GM12878 (cell line): ENCODE results near the gene EFNA4. TPM values are rescaled to one million over a fixed set of nuclear protein-coding genes. Genes with fewer than 3 reads are reported as not detected.

Experiments used
- ATAC-seq: fragments of 200-7000 bp; cut with Tn5 transposase; 3 replicates; pipeline ENCODE4 v1.9.1; 2020; ENCODE audit warnings: mild to moderate bottlenecking, moderate library complexity
- BruUV-seq: library from RNA; stranded (reverse); fragments of 400-500 nt; replicated peaks from 2 replicates; lab custom pipeline; 2021; lab: Mats Ljungman, UMichigan
- CTCF ChIA-PET: fragments of 300-600 bp; sonication (Branson Sonifier 250); formaldehyde crosslinking; extraction: SDS; loops from one replicate; lab custom pipeline; 2021; ENCODE audit warnings: inconsistent platforms; lab: Yijun Ruan, JAX
- POLR2A ChIA-PET: fragments of 350-600 bp; formaldehyde crosslinking; extraction: SDS; loops from one replicate; lab custom pipeline; 2021; ENCODE audit warnings: inconsistent platforms; lab: Charles Lee
- RAD21 ChIA-PET: fragments of 300-600 bp; sonication (Branson Sonifier 250); formaldehyde crosslinking; loops from one replicate; lab custom pipeline; 2023; ENCODE audit warnings: antibody characterized with exemption; ENCODE audit not compliant: unreplicated experiment; lab: Charles Lee
- SMC1A ChIA-PET: fragments of 300-600 bp; sonication (Branson Sonifier 250); formaldehyde crosslinking; loops from one replicate; lab custom pipeline; 2023; ENCODE audit not compliant: unreplicated experiment, uncharacterized antibody; lab: Charles Lee
- DNase-seq: peaks from one replicate; pipeline ENCODE4 v3.0.0-alpha.2; 2011; ENCODE audit warnings: low read depth, low spot score
- FAIRE-seq: peaks from 3 replicates; lab custom pipeline; 2011; peaks lifted over from hg19 to GRCh38; lab: Jason Lieb, UNC
- H2AFZ ChIP-seq: 2 replicates; pipeline ENCODE4 v1.6.0; 2011; ENCODE audit warnings: low read depth, low read length, control low read depth; ENCODE audit not compliant: control insufficient read depth
- H3K27ac ChIP-seq: 2 replicates; pipeline ENCODE4 v1.5.1; 2011; ENCODE audit warnings: control low read depth; ENCODE audit not compliant: control insufficient read depth, insufficient read depth
- H3K27me3 ChIP-seq, 2 experiments: replicated peaks in 1 of 2; 2 replicates each; pipeline versions ENCODE4 v1.6.0 to v1.6.1; 2011; ENCODE audit warnings: low read length in 1 of 2; ENCODE audit not compliant: control insufficient read depth in 2 of 2, insufficient read depth in 2 of 2
- H3K36me3 ChIP-seq, 2 experiments: 2 replicates each; pipeline ENCODE4 v1.5.1; 2011; ENCODE audit warnings: low read length in 1 of 2; ENCODE audit not compliant: control insufficient read depth in 2 of 2, insufficient read depth in 2 of 2
- H3K4me1 ChIP-seq: 2 replicates; pipeline ENCODE4 v1.6.1; 2011; ENCODE audit warnings: mild to moderate bottlenecking, low read length, moderate library complexity, mixed read lengths; ENCODE audit not compliant: control insufficient read depth, insufficient read depth
- H3K4me2 ChIP-seq: 2 replicates; pipeline ENCODE4 v1.6.0; 2011; ENCODE audit warnings: control low read depth; ENCODE audit not compliant: control insufficient read depth, insufficient read depth
- H3K4me3 ChIP-seq: fragments of 200-600 bp; sonication (generic); 2 replicates; pipeline ENCODE4 v1.5.1; 2016
- H3K79me2 ChIP-seq: 2 replicates; pipeline ENCODE4 v1.6.0; 2011; ENCODE audit warnings: low read length; ENCODE audit not compliant: control insufficient read depth, insufficient read depth
- H3K9ac ChIP-seq: 2 replicates; pipeline ENCODE4 v1.8.0; 2011; ENCODE audit warnings: low read length, control low read depth, mixed read lengths; ENCODE audit not compliant: control insufficient read depth, insufficient read depth
- H3K9me3 ChIP-seq: replicated peaks from 3 replicates; pipeline ENCODE4 v1.5.1; 2011; ENCODE audit warnings: mild to moderate bottlenecking, low read length; ENCODE audit not compliant: control insufficient read depth, insufficient read depth
- H4K20me1 ChIP-seq: 2 replicates; pipeline ENCODE4 v1.6.0; 2011; ENCODE audit not compliant: control insufficient read depth, insufficient read depth
- ATF7 ChIP-seq: fragments of 450-650 bp; IDR thresholded peaks from 2 replicates; pipeline ENCODE4 v1.6.1; 2016; ENCODE audit warnings: low read depth, mild to moderate bottlenecking
- IKZF1 ChIP-seq: fragments of 450-650 bp; conservative IDR thresholded peaks from 2 replicates; pipeline ENCODE4 v1.6.1; 2017; ENCODE audit warnings: antibody characterized with exemption, mild to moderate bottlenecking
- MEF2B ChIP-seq: fragments of 450-650 bp; IDR thresholded peaks from 2 replicates; pipeline ENCODE4 v1.6.1; 2018; ENCODE audit warnings: mild to moderate bottlenecking, moderate library complexity; ENCODE audit not compliant: partially characterized antibody, poor library complexity, severe bottlenecking
- POLR2AphosphoS5 ChIP-seq: IDR thresholded peaks from 2 replicates; pipeline ENCODE4 v1.6.1; 2011; ENCODE audit warnings: mild to moderate bottlenecking, low read length, inconsistent platforms
- YY1 ChIP-seq: IDR thresholded peaks from 2 replicates; pipeline ENCODE4 v1.6.1; 2011; ENCODE audit warnings: low read depth, mild to moderate bottlenecking, low read length
- WGBS: methylation state at CpG from one replicate; pipeline ENCODE4 v1.1.6; 2016; ENCODE audit warnings: low lambda C conversion rate; ENCODE audit not compliant: insufficient replicate concordance, insufficient coverage; ENCODE audit errors: missing lambda C conversion rate; 5-methylcytosine and 5-hydroxymethylcytosine counted together
- in situ Hi-C: fragments of 300-500 bp; cut with MboI; formaldehyde crosslinking; loops from 9 replicates; pipeline ENCODE4 v1.14.3; 2018; ENCODE audit warnings: mixed read lengths
- intact Hi-C: fragments of 100-400 bp; cut with micrococcal nuclease; formaldehyde crosslinking; loops from one replicate; pipeline ENCODE4 v1.14.2; 2022; ENCODE audit not compliant: unreplicated experiment
- polyA plus RNA-seq, 11 experiments: library from polyadenylated mRNA; depleted of rRNA in 4 of 11; unstranded in 6 of 11; stranded (reverse) in 5 of 11; fragments of >200 nt; fragmentation: Nextera tagmentation in 4 of 11; fragmentation: Illumina TruSeq in 1 of 11; extraction: Ambion mirVana in 4 of 11; extraction: Trizol in 1 of 11; gene quantifications; 1 replicate in 1 of 11; 2 replicates in 10 of 11; pipeline versions ENCODE4 v1.2.1 to v1.2.3, GENCODE V29; 2011 to 2016; ENCODE audit warnings: inconsistent platforms in 2 of 11, missing spikeins in 2 of 11, low read depth in 1 of 11
- total RNA-seq, 4 experiments: library from RNA; depleted of rRNA in 3 of 4; stranded (reverse); fragments of >200 nt in 3 of 4; fragmentation: Illumina TruSeq in 1 of 4; extraction: Trizol in 1 of 4; gene quantifications; 2 replicates each; pipeline versions ENCODE4 v1.2.1 to v1.2.3, GENCODE V29; 2013 to 2021
- TF ChIP-seq, protein P1 (sequence below): fragments of 150-350 bp; IDR thresholded peaks from 2 replicates; pipeline ENCODE4 v1.6.1; 2016; ENCODE audit warnings: low read depth, low read length
- TF ChIP-seq, protein P2 (sequence below): IDR thresholded peaks from 2 replicates; pipeline ENCODE4 v1.6.1; 2011; ENCODE audit warnings: low read depth, low read length, improper control_type of control experiment, borderline replicate concordance
- TF ChIP-seq, protein P3 (sequence below): fragments of 450-650 bp; IDR thresholded peaks from 2 replicates; pipeline ENCODE4 v1.6.1; 2017; ENCODE audit warnings: mild to moderate bottlenecking

EFNA4 gene
- total and polyA plus RNA-seq, 10 of the 15 experiments (the other 5 are each of a cell fraction or from before 2014, with no cell fraction given), result 0.52 to 14.1 (median 4.8) TPM

DNA sequence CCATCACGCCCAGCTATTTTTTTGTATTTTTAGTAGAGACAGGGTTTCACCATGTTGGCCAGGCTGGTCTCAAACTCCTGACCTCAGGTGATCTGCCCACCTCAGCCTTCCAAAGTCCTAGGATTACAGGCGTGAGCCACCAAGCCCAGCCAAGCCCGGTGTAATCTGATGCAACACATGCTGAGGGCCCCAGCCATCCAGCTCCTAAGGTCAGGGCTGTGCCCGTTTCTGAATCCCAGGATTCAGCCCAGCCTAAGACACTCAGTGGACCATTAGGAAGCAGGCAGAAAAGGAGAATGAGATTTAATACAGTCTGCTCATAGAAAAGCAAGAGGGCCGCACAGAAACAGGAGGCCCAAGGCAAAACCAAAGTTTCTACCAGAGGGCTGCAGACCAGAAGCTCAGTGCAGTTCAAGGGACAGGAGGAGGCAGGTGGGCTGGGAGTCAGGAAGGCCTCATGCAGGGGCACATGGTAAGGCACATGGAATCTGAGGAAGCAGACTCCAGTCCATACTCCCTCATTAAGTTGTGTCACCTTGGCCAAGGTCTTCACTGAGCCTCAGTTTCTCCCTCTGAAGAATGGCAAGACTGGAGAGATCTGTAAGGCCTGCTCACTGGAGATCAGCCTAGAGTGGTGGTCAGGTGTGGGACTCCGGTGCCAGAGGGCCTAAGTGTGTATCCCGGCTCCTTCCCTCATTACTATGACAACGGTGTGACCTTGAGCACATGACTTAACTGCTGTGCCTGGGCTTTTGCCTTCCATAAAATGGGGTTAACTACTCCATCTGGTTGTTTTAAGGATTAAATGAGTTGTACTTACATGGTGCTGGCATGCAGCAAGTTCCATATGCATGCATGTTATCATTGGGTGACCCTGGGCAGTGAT, 14.8 kb upstream of the EFNA4 start:
- H3K79me2 ChIP-seq, result no peaks in the 10 kb centered on the region; the same call in 1 of the 2 replicates
- intact Hi-C loops, result no loop called here
- H3K27me3 ChIP-seq, result no peaks in the 10 kb centered on the region
- H3K9ac ChIP-seq, result no peak overlapping the region
- in situ Hi-C loops, result no loop called here
- H3K36me3 ChIP-seq, result no peaks in the 10 kb centered on the region
- H3K4me1 ChIP-seq, result peaks cover 13% of the 10 kb centered on the region
- DNase-seq (no peak), FAIRE-seq (no peak), ATAC-seq (no peak)
- no peak overlapping the region for H3K4me3 ChIP-seq
- ChIA-PET SMC1A (no interaction called here), CTCF (interaction anchor here (1.1 to 6.1 kb wide), 5 partner anchors 9 to 55 kb away, joined by 3 to 121 read pairs (median 7); partner anchors contain the start of gene LENEP), RAD21 (interaction anchor here (1.0 to 2.0 kb wide), 2 partner anchors 11 to 13 kb away, joined by 3 to 5 read pairs; no protein-coding TSS in a partner anchor), POLR2A (no interaction called here)
- H4K20me1 ChIP-seq, result no peaks in the 10 kb centered on the region
- no TSS peak for BruUV-seq
- 74% methylated on average over 8 of the region's 8 CpGs for WGBS
- H3K4me2 ChIP-seq, result no peak overlapping the region
- no peaks in the 10 kb centered on the region for H3K9me3 ChIP-seq
- H3K27ac ChIP-seq, result no peak overlapping the region
- H2AFZ ChIP-seq, result no peak overlapping the region
- no peak for TF ChIP-seq MEF2B
- TF ChIP-seq, protein P1, sequence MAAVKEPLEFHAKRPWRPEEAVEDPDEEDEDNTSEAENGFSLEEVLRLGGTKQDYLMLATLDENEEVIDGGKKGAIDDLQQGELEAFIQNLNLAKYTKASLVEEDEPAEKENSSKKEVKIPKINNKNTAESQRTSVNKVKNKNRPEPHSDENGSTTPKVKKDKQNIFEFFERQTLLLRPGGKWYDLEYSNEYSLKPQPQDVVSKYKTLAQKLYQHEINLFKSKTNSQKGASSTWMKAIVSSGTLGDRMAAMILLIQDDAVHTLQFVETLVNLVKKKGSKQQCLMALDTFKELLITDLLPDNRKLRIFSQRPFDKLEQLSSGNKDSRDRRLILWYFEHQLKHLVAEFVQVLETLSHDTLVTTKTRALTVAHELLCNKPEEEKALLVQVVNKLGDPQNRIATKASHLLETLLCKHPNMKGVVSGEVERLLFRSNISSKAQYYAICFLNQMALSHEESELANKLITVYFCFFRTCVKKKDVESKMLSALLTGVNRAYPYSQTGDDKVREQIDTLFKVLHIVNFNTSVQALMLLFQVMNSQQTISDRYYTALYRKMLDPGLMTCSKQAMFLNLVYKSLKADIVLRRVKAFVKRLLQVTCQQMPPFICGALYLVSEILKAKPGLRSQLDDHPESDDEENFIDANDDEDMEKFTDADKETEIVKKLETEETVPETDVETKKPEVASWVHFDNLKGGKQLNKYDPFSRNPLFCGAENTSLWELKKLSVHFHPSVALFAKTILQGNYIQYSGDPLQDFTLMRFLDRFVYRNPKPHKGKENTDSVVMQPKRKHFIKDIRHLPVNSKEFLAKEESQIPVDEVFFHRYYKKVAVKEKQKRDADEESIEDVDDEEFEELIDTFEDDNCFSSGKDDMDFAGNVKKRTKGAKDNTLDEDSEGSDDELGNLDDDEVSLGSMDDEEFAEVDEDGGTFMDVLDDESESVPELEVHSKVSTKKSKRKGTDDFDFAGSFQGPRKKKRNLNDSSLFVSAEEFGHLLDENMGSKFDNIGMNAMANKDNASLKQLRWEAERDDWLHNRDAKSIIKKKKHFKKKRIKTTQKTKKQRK, result no peak
- TF ChIP-seq YY1, result no peak
- no peak for TF ChIP-seq ATF7
- TF ChIP-seq, protein P2, sequence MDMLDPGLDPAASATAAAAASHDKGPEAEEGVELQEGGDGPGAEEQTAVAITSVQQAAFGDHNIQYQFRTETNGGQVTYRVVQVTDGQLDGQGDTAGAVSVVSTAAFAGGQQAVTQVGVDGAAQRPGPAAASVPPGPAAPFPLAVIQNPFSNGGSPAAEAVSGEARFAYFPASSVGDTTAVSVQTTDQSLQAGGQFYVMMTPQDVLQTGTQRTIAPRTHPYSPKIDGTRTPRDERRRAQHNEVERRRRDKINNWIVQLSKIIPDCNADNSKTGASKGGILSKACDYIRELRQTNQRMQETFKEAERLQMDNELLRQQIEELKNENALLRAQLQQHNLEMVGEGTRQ, result no peak
- TF ChIP-seq, protein P3, sequence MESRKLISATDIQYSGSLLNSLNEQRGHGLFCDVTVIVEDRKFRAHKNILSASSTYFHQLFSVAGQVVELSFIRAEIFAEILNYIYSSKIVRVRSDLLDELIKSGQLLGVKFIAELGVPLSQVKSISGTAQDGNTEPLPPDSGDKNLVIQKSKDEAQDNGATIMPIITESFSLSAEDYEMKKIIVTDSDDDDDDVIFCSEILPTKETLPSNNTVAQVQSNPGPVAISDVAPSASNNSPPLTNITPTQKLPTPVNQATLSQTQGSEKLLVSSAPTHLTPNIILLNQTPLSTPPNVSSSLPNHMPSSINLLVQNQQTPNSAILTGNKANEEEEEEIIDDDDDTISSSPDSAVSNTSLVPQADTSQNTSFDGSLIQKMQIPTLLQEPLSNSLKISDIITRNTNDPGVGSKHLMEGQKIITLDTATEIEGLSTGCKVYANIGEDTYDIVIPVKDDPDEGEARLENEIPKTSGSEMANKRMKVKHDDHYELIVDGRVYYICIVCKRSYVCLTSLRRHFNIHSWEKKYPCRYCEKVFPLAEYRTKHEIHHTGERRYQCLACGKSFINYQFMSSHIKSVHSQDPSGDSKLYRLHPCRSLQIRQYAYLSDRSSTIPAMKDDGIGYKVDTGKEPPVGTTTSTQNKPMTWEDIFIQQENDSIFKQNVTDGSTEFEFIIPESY, result no peak
- no peak for TF ChIP-seq IKZF1
- no peak for TF ChIP-seq POLR2AphosphoS5
